T-helper 2 cell (primary cell): ENCODE measurements around the gene FMNL2.

Experiments used
- DNase-seq, 5 experiments: peaks; one replicate each; pipeline versions ENCODE4 v3.0.0 to v3.0.0-alpha.2; 2012 to 2022

FMNL2 gene

DNA sequence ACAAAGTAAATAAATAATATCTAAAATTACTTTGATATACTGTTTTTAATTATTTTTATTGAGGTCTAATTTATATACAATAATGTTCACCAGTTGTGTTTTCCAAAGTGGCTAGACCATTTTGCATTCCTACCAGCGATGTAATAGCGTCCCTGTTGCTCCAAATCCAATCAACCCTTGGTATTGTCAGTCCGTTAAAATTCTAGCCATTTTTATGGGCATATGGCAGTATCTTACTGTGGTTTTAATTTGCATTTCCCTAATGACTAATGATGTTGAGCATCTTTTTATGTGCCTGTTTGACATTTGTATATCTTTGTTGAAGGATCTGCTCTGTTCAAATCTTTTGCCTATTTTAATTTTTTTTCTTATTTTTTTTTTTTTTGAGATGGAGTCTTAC lies 197.3 kb downstream of the FMNL2 start:
- DNase-seq, result no peak

DNA sequence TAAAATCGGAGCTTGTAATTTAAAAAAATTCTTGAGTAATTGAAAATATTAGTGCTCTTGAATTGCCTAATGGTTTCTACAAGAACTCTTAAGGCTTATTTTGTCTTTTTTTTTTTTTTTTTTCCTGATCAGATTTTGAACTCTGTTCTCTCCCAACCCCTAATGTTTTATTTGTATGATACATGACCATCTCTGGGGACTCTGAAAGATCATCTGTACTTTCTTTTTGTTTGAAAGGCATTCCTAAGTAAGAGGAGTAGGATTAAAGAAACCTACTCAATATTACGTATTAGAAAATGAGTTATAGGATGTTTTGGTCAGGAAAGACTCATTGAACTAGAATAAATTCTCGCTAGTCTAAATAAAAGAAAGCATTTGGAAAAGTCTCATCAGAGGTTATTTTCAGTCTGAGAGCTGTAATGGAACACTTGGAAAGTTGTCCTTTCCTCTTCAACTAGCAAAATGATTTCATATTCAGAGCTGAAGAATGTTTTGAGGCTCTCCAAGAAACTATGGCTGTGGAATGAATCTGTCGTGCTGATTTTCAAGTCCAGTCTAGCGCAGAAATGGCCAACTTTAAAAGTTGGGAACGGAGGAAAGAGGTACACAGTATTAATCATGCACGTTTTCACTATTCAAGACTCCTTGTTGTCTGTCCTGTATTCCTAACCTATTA lies 199.6 kb downstream of the FMNL2 start:
- no peak for DNase-seq

DNA sequence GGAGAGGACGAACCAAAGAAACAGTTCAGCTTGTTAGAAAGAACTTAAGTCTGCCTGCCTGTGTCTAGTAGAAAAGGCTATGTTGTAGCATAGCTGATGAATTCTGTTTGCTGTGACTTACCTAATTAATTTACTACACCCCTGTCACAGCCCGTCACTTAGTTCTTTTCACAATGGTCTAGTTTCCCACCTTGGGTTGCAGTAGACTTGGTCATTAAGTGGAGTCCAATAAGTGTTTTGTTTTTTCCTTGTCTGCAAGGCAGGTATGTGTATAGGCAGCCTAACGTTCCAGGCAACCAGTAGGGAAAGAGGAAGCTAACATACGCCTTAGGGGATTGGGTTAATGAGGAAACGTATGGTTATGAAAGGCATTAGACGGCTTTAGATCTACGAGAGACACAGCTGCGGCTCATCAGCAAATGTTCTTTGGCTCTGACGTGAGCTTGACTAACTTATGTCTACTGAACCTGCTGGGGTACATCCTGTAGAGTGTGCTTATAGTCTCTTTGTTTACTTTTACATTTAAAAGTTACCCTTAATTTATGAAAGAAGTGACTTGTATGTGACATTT lies 202.2 kb downstream of the FMNL2 start:
- DNase-seq, result no peak

DNA sequence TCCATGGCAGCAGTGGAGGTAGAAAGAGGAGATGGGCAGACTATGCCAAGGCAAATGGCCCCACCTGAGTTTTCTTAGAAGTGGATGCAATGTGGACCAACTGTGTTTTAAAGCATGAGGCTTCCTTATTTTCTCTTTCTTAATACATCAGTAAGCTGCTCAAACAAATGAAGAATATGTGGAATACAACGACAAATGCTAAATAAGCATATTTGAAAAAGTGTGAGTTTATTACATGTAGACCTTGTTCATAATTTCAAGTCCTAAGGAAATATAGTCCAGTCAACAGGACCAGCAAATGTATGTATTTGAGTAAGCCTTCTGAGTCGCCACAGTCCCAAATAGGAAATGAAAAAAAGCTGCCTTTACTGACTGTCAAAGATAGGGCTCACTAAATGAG lies 204.4 kb downstream of the FMNL2 start:
- no peak for DNase-seq

GRCh38 chr2:152541712-152542111 lies 206.7 kb downstream of the FMNL2 start:
- no peak for DNase-seq

DNA sequence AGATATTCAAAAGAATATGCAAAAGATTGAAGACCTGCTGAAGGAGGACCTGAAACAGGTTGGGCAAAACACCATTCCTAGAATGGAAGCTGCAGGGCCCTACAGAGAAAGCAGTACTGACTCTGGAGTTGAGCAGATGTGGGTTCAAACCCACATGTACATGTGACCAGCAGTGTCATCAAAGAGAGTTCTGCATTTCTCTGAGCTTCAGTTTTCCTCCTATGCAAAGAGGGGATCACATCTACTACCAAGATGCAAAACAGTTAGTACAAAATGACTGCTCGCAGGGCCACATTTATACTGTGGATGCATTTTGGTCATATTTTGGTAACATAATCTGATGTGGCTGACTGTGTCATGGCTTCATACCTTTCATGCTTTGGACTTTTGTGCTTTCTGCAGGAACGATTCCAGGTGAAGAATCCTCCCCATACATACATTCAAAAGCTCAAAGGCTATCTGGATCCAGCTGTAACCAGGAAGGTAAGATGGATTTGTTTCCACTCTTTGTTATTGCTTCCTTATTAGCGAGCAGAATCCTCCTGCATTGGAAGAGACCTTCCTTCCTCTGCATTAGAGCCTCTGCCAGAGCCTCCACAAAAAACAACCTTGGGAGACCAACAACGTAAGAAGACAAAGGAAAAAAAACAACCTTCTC lies 207.5 kb downstream of the FMNL2 start:
- no peak for DNase-seq

DNA sequence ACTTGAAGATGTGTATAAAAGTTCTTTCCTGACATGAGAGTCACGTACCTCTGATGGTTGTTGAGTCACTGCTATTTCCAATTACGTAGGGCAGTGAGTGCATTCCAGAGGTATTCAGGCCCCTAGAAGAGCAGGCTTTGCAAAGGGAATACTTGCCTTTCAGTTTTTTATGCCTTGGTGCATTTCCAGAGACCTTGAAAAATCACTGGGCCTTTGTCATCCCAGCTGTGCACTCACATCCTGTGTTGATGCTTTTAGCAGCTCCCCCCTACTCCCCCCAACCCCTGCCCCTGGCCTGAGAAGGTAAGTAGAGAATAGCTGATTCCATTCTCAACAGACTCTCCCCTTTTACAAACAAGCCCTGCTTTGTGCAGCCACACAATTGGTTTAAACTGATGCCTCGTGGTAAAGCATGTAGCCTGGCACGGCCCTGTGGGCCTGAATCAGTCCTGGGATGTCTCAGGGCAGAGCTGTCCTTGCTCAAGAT lies 208.1 kb downstream of the FMNL2 start:
- no peak for DNase-seq

GRCh38 chr2:152543717-152544116 lies 208.7 kb downstream of the FMNL2 start:
- no peak for DNase-seq

GRCh38 chr2:152544638-152545037 lies 209.7 kb downstream of the FMNL2 start:
- DNase-seq, result no peak

DNA sequence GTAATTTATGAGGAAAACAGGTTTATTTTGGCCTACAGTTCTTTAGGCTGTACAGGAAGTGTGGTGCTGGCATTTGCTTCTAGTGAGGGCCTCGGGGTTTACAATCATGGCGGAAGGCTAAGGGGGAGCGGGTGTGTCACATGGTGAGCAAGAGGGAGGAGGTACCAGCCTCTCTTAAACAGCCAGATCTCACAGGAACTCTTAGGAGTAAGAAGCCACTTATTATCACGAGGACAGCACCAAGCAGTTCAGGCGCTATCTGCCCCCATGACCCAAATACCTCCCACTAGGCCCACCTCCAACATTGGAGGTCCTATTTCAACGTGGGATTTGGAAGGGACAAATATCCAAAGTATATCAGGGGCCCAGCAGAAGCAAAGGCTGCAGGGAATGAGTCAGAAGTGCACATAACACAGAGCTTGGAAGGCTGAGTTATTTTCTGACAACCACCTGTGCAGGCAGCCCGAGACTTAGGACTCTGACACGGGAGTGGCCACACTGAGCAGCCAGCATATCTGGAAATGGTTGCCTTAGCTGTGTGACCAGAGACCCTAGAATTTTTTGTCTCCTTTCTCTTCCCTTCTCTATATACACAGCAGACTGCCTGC lies 211.4 kb downstream of the FMNL2 start:
- no peak for DNase-seq

DNA sequence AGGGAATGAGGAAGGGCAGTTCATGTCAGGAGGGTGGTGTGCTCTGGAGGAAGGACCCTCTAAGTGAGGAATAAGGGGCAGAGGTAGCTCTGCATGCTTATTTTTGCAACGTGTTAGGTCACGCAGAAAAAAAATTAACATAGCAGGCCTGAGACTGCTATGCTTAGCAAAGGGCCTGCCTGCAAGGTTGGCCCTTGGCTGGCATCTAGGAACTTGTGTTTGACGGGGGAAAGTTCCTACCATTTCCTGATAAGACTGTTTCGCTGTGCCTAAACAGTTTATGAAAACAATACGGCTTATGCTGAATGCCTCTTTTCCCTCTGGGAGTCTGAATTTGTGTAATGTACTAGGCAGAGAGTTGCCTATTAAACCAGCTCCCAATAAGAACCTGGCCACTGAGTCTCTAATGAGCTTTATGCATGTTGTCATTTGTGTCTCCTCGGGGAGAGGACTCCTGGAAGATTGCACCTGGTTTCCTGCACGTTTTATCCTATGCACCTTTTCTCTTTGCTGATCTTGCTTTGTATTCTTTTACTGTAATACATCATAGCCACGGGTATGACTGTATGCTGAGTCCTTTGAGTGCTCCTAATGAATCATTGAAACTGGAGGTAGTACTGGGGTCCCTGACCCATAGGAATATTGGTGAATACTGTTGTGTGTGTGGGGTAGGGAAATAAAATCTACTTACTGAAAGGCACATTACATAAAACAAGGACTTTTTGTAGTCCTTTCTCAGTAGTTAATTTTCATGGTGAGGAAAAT lies 213.3 kb downstream of the FMNL2 start:
- DNase-seq, result no peak

DNA sequence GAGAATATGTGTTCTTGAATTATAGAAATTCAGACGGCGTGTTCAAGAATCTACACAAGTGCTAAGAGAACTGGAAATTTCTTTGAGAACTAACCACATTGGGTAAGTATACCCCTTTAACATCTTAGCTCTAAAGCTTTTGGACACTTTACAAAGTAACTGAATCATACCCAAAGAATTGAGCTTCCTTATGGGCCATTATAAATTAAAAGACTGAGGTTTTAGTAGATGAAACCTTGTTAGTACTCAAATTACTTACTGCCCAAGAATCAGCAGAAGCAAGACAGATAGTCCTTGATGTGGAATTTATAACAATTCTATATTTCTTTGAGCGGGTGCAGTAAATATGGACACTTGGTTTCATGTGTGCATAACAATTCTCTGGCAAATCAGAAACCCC lies 214.0 kb downstream of the FMNL2 start:
- DNase-seq, result no peak

GRCh38 chr2:152549423-152549822 lies 214.4 kb downstream of the FMNL2 start:
- DNase-seq, result no peak

DNA sequence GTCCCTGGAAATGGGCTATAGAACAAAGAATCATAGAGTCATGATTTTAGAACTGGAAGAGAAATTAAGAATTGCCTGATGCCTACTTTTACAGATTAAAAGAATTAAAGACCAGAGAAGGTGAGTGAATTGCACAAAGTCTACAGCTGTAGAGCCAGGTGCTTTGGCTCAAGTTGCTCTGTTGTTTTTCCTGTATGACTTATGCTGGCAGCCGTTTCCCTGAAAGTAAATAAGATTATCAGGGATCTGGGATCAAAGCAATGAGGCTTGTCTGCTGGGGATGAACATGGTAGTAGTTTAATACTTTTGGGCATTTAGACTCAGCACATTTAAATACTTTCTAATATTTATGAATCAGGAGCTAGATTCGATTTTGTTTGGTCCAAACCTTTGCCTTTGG lies 215.4 kb downstream of the FMNL2 start:
- no peak for DNase-seq

DNA sequence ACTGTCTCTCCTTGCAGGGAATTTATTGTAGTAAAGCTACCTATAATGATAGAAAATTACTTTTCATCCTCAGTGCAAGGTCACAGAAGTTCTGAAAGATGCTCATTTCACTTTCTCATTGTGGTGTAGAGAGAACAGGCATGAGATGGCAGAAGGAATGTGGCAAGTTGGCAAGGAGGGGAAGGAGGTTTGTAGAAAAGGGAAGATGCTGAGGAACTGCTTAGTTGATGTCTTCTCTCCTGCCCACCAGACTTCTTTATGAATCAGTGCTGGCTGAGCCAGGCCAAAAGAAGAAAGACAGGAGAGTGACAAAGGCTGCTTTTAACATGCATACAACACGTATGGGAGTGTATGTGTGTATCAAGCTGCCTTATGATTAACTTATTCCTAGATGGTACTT lies 217.9 kb downstream of the FMNL2 start:
- no peak for DNase-seq

DNA sequence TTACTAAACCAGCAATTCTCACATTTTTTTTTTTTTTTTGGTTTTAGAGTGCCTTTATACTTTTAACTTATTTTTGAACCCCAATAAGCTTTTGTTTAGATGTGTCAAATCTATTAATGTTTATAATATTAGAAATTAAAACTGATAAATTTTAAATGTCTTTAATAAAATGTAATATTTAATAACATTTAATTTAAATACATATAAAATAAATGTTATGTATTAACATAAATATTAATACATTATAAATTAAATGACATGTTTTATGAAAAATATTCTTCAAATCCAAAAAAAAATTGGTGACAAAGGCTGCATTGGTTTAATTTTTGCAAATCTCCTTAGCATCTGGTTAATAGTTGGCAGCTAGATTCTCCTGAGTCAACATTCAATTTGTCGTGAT lies 218.5 kb downstream of the FMNL2 start:
- no peak for DNase-seq

DNA sequence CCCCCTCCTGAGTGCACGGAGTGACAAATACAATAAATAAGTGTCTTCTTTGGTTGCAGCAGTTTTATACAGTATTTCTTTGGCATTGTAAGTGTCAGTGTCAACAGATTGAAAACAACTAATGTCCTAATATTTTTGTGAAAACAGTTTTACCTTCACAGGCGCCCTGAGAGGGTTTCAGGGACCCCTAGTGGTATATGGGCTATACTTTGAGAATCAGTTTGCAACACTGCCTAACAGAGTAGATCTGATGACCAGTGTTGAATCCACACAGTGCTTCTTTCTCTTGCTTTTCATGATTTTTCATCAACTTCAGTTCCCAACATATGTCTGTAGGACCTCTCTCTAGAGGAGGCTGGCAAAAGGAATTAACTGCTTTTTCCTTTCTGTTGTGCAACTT lies 220.1 kb downstream of the FMNL2 start:
- no peak for DNase-seq

DNA sequence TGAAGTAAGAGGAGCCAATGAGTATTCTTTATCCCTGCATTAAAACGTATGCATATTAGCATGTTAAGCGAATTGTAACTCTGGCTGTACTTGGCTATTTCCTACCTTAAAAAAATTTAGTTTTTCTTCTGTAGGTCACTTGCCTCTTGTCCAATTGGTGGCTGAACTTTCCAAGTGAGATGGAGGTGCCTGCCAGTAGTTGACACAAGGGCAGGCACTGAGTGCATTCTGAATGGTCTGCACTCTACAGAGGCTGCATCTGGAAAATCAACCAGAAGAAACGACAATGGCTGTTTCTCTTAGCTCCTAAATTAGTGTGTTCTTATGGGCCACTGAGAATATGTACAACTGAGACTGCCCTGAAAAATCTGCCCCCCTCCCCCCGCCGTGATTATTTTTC lies 221.5 kb downstream of the FMNL2 start:
- DNase-seq, result no peak

DNA sequence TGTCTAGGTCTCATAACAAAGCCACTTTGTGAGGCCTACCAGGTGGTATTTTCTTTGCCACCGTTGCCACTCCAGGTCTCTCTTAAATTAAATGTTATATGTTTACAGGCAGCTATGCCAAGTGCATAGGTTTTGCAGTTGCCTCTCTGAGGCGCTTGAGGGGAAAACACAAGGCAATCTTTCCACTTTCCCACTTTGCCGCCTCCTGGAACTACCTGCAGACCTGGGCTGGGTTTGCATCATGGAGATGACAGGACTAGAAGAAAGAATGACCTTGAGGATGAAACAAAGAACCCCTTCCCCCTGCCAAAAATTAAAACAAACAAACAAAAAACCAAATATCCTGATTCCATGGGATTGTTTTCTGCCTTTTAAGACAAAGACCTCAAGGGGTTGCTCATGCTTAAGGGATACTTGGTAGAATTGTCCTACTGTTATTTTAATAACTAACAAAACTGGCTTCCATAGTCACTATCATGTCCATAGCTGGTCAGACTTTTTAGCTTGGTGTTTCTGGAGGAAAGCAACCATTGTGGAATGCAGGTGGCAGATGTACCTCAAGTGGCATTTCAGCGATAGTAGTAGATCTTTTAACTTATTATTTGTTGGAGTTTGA lies 222.4 kb downstream of the FMNL2 start:
- DNase-seq, result no peak

DNA sequence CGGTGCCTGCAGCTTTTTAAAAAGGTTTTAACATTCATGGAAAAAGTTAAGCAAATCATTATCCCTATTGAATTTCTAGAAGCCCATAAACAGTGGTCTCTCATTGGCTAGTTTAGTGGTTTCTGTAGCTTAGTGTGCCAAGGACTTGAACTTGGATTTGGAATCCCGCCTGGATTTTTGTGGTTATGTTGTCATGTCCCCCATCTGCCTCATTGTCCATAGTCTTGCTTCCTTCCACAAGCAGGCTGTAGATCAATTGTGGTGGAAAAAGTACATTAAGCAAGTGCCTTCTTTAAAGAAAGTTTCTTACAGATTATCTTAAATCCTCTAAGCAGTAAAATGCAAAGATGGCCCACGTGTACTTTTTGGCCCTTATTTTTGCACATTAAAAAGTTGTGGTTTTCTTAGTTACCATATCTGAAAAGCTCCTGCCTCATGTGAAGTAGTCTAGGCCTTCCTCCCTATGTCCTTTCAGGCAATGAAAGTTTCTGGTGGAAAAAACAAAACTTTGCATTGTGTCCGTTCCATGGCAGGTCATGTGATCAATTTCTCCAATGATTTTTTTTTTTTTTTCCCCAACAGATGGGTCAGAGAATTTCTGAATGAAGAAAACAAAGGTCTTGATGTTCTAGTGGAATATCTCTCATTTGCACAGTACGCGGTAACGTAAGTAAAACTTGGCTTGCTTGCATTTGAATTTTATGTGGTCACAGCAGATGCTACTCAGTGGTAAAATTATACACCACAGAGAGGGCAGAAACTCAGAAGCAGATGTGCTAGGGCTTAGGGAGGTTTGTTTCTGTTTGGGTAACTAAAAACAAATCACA lies 223.4 kb downstream of the FMNL2 start:
- peak in 1 of 5 experiments; percentile 22 for DNase-seq

DNA sequence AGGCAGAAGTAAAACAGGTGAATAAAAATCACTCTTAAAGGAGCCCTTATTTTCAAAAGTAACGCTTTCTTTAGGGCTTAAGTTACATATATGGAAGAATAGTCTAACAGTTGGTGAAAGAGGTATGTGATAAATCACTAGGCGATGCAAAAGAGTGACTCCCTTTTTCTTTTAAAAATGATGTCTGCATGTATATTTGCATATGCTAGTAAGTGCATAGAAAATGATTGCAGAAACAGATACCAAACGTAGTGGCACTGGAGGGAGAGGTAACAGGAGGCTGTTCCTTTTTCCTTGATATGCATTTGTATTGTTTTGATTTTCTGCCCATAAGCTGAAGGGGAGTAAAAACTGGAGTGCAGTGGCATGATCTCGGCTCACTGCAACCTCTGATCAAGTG lies 224.0 kb downstream of the FMNL2 start:
- DNase-seq, result no peak

DNA sequence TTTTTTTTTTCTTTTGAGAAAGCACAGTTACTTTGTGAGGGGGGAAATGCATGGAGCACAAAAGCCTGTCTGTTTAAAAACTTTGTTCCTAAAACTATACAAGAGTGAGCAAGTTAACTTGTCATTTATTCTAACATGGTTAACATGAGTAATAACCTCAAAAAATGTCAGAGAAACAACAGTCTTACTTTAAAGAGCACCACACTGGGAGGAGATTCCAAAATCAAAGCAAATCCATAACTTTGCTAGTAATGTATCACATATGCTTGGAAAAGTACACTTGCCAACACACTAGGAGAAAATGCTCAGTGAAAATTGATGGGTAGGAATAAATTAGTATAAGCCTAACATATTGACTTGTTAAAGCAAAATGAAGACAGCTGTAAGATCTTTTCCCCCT lies 225.2 kb downstream of the FMNL2 start:
- no peak for DNase-seq
